HG03439 (cell line): ENCODE measurements around the gene SRRM2.

Source experiments
- ATAC-seq: cut with Tn5 transposase; IDR thresholded peaks from one replicate; pipeline ENCODE4 v1.9.1; 2021; ENCODE audit warnings: mild to moderate bottlenecking, moderate library complexity; ENCODE audit not compliant: unreplicated experiment

Gene SRRM2

DNA sequence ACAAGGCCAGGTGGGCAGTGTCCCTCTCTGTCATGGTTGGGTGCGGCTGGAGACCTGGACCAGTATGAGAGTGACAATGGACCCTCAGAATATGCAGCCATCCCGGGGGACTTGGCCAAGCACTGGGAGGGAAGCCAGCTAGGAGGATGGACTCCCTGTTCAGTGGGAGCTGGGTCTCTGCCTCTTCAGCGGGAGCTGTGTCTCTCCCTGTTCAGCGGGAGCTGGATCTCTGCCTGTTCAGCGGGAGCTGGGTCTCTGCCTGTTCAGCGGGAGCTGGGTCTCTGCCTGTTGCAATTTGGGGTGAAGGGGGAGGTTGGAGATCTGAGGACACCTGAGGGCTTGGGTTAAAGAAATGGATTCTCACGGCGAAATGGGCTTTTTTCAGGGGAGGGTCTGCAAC, 38.7 kb downstream of the SRRM2 start:
- no peak for ATAC-seq

DNA sequence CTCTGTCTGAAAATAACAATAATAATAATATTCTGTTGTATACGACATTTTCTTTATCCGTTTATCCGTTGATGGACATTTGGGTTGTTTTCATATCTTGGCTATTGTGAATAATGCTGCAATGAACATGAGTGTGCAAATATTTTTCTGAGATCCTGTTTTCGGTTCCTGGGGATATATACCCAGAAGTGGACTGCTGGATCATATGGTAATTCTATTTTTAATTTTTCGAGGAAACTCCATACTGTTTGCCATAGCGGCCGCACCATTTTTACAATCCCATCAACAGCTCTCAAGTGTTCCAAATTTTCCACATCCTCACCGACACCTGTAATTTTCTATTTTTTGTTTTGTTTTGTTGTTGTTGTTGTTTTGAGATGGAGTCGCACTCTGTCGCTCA, 40.5 kb downstream of the SRRM2 start:
- no peak for ATAC-seq

DNA sequence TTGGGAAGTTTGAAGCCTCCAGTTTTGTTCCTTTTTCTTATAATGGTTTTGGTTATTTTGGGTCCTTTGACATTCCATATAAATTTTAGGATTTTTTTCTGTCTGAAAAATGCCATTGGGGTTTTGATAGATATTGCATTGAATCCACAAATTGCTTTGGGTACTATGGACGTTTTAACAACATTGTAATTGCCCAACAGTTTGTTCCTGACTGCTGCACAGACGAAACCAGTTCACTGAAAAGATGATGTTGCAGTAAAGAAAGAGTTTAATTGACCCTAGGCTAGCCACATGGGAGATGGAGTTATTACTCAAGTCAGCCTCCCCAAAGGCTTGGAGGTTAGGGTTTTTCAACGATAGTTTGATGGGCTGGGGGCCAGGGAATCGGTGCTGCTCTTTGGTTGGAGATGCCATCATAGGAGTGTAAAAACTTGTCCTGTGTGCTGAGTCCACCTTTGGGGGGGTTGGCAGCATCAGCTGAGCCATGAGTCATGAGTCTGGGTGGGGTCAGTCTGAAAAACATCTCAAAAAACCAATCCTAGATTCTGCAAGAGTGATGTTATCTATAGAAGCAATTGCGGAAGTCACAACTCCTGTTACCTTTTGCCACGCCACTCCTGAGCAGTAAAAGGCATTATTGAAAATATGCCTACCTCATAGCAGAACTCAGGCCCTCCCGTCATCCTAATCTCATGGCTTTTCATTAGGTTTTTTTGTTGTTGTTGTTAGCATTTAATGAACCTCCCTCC, 43.1 kb downstream of the SRRM2 start:
- no peak for ATAC-seq

DNA sequence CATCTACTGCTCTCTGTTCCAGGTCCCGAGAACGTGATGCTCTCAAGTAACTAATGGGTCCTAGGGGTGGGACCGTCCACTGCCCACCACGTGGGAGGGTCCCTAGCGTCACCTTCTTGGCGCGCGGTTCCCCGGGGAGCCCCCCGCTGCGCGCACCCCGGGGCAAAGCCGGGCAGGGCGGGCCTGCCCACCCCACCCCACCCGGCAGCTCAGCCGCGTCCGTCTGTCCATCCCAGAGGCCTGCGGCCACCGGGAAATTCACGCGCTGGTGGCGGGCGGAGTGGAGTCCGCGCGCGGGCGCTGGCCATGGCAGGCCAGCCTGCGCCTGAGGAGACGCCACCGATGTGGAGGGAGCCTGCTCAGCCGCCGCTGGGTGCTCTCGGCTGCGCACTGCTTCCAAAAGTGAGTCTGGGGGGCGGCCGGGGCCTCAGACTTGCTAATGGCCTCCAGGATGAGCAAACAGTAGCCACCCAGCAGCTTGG, 46.3 kb downstream of the SRRM2 start:
- no peak for ATAC-seq

DNA sequence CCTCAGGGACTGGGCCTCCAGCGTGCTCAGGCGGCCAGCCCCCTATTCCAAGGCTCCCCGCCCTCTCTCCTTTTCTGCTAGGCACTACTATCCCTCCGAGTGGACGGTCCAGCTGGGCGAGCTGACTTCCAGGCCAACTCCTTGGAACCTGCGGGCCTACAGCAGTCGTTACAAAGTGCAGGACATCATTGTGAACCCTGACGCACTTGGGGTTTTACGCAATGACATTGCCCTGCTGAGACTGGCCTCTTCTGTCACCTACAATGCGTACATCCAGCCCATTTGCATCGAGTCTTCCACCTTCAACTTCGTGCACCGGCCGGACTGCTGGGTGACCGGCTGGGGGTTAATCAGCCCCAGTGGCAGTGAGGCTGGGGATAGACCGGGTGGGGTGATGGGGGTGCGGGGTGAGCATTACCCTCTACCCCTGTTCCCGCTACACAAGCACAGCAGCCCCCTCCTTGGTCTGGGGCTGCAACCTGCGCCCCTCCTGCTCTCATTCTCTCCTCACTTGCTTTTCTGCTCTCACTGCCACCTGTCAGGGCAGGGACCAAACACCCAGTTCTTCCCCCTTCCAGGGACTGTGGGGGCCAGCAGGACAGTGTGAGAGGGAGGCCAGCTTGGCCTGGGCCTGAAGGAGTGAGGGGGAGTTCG, 46.9 kb downstream of the SRRM2 start:
- ATAC-seq, result no peak

DNA sequence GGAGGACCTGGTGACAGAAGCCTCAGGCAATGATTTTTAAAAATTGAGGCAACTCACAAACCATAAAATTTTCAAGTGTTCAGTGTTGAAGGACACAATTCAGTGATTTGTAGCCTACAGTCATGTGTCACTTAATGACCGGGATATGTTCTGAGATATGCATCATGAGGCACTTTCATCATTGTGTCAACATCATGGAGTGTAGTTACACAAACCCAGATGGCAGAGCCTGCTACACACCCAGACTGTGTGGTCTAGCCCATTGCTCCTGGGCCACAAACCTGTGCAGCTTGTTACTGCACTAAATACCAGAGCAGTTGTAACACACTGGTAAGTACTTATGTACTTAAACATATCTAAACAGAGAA, 47.4 kb downstream of the SRRM2 start:
- ATAC-seq, result no peak

DNA sequence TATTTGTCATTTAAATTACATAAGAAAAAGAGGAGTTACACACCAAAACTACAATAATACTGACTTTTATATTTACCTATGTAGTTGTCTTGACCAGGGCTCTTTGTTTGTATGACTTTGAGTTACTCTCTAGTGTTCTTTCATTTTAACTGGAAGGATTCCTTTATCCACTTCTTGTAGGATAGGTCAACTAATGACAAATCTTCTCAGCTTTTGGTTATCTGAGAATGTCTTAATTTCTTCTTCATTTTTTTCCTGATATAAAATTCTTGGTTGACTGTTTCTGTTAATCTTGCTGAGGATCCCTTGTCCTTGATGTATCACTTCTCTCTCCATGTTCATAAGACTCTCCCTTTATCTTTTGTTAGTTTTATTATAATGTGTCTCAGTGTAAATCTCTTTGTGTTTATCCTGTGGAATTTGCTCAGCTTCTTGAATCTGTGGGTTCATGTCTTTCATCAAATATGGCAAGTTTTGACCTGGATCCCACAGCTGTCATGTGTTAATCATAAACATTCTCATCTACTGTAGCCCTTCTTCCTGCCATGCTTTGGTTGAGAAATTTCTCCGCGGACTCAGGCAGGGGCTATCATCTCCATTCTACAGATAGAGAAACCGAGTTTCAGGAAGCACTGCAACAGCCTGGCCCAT, 51.2 kb downstream of the SRRM2 start:
- ATAC-seq, result no peak

DNA sequence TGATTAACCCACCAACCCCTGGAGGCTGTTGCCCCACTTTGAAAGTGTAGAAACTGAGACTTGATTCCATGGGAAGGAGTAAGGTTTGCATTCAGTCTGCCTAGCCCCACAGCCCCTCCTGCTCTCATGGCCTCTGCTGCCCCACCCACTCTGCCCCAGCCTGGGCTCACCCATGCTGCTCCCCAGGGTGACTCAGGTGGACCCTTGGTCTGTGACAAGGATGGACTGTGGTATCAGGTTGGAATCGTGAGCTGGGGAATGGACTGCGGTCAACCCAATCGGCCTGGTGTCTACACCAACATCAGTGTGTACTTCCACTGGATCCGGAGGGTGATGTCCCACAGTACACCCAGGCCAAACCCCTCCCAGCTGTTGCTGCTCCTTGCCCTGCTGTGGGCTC, 52.3 kb downstream of the SRRM2 start:
- no peak for ATAC-seq

DNA sequence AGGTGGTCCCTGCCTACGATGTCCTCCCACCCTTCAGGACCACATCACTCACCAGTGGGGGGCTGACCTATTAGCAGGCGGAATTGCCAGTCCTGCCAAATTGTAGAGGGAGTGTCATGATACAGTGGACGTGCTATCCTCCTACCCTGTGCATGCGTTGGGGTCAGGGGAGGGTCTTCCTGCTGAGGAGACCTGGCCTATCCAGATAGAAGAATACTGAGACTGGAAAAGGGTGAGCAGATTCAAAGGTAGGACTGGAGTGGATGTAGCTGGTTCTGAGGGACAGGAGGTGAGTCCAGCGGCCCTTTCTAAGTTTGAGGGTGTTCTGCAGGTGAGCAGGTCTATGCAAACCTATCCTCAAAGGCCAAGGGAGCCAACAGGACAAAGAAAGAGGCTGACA, 53.8 kb downstream of the SRRM2 start:
- ATAC-seq, result no peak

DNA sequence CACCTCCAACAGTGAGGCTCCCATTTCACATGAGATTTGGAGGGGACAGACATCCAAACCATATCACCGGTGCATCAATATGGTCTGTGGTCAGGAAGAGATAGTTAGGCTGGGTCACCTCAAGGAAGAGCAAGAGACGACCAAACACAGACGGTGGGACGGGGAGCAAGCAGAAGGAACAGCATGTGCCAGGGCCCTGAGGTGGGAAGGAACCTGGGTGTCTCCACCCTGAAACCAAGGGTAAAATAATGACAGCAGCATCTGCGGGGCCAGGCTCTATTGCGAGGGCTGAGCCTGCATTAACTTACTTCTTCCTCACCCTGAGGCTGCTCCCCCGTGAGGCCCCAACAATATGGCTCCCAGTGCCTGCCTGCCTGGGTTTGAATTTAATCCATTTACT, 55.7 kb downstream of the SRRM2 start:
- no peak for ATAC-seq

DNA sequence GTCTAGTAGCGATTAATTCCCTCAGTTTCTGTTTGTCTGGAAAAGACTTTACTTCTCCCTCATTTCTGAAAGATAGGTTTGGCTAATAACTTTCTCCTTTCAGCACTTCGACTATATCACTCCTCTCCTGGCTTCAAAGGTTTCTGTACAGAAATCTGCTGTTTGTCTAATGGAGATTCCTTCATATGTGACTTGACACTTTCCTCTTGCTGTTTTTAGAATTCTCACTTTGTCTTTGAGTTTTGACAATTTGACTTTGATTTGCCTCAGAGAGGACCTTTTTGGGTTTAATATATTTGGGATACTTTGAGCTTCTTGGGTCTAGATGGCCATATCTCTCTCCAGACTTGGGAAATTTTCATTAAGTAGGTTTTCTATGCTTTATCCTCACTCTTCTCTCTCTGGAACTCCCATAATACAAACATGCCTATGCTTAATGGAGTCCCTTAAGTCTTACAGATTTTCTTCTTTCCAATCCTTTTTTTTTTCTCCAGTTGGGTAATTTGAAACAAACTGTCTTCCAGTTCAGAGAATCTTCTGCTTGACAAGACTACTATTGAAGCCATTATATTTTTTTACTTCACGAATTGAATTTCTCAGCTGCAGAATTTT, 56.8 kb downstream of the SRRM2 start:
- no peak for ATAC-seq

DNA sequence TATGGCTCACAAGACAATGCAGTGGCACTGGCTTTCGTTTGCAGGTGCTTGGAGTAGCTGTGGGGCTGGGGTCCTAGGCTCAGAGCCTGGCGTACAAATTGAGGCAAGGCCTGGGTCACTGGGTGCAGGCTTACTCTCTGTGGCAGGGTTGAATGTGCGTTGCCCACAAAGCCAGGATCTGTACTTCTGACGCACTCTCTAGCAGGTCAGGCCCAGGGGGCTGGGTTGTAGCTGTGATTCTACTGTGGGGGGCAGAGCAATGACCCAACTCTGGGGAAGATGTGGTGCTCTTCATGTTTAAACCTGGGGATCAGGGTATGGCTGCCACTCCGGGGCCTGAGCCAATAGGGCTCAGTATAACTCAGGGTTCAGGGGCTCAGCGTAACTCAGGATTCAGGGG, 58.2 kb downstream of the SRRM2 start:
- no peak for ATAC-seq

DNA sequence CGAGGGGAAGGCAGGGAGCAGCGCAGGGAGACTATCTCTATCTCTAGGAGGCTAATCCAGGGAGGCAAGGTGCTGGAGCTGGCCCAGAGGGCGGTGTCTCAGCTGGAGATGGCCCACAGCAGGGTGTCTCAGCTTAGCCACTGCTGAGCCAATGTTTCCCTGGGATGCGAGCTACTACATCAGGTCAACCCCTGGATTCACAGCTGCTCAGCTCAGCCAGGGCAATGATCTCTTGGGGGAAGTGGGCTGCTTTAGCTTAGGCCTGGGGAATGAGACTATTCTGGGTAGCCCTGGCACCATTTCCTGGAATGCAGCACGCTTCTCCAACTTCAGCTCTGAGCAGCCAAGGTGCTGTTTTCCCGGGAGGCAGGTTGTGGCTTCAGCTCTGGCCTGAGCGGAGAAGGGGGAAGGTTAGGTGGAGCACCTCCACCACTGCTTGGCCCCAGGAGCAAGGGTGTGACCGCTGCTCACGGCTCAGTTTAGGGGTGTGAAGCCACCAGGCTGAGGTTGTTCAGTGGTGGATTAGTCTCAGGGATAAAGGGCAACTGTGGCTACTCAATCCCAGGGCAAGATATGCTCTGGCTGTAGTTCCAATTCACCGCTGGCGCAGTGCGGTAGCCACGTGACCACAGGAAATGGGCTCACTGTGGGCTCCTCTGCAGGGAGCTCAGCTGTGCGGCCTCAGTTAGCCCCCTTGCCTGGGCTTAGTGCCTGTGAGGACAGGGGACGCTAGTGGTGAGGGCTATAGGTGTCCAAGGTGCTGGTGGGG, 59.4 kb downstream of the SRRM2 start:
- no peak for ATAC-seq

DNA sequence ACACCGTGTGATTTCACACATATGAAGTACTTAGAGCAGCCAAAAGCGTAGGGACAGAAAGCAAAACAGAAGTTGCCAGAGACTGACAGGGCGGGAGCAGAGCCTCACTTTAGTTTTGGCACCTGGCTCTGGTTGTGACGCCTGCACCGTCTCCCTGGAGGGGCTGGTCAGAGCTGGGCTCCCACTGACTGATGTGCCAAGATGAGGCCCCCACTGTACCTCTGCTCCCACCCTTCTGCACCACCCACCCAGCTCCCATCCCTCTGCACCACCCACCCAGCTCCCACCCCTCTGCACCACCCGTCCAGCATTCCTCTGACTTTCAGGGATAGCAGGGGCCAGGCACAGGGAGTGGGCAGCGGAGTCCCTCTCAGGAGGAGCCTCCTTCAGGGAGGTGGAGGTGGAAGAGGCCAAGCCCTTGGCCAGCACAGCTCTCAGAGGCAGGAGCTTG, 61.4 kb downstream of the SRRM2 start:
- no peak for ATAC-seq

DNA sequence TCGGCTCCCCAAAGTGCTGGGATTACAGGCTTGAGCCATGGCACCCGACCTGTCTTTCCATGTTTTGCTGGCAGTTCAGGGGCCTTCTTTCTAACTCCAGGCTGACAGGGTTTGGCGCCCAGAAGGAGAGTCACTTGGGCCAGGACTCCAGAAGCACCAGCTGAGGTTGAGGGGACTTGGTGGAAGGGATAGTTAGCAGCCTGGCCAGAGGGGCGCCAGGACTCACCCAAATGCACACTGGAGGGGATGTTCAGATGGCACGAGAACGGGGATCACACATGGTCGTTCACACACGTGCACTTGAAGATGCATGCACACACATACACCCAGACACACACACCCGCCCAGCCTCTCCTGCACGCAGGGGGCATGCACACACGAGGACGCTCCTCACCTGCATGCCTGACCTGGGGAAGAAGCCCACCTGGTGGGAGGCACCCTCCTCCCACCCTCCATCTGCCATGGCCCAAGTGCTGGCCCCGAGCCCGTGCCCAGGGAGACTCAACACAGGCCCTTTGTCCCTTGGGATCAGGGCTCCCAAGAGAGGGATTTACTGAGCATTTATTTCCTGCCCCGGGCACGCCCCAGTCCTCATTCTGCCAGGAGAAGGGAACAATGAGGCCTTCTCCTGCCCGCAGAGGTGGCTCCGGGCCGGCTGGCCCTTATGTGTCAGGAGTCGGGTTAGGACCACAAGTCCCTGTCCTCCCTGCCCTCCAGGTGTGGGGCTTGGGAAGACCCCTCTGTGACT, 62.3 kb downstream of the SRRM2 start:
- no peak for ATAC-seq

DNA sequence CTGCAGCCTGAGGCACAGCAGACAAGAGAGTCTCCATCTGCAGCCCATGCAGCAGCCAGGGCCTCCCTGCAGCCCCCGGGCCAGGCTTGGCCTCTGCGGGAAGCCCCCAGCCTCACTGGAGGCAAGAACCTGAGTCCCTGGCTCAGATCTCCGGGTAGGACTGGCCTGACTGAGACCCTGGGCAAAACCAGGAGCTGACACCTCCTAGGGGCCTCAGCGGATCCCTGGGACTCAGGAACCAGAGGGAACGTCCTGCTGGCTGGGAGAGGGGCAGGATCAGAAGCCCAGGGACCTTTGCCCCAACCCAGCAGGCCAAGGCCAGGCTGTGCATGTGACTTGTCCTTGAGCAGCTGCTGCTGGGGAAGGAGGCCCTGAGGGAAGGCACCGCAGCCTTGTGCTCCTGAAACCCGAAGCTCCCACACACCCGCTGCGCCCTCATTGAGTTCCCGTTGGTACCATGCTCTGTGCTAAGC, 62.9 kb downstream of the SRRM2 start:
- no peak for ATAC-seq

DNA sequence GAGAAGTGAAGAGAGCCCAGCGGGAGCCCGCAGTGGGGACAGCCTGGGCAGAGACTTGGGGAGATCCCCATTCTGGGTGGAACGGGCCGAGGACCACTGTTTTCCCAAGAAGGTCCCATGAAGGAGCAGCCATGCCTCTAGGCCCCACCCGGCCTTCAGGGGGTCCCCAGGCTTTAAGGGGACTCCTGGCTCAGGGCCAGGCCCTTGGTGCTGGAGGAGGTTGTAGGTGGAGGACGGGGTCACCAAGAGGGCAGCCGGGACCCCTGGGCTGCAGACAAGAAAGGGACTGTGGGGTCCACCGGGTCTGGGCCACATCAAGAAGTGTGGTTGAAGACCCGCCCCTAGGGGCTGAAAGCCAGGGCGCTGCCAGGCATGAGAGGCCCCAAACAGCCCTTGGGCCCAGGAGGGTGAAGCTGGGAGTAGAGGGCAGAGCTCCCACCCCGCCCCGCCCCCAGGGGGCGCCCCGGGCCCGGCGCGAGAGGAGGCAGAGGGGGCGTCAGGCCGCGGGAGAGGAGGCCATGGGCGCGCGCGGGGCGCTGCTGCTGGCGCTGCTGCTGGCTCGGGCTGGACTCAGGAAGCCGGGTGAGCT, 64.4 kb downstream of the SRRM2 start, which contains the start of gene PRSS21:
Gene PRSS21 (plus strand): TSS at position 487 of the 589 bp plus-strand sequence. CDS start 32 bp downstream, at position 519.
- no peak for ATAC-seq

DNA sequence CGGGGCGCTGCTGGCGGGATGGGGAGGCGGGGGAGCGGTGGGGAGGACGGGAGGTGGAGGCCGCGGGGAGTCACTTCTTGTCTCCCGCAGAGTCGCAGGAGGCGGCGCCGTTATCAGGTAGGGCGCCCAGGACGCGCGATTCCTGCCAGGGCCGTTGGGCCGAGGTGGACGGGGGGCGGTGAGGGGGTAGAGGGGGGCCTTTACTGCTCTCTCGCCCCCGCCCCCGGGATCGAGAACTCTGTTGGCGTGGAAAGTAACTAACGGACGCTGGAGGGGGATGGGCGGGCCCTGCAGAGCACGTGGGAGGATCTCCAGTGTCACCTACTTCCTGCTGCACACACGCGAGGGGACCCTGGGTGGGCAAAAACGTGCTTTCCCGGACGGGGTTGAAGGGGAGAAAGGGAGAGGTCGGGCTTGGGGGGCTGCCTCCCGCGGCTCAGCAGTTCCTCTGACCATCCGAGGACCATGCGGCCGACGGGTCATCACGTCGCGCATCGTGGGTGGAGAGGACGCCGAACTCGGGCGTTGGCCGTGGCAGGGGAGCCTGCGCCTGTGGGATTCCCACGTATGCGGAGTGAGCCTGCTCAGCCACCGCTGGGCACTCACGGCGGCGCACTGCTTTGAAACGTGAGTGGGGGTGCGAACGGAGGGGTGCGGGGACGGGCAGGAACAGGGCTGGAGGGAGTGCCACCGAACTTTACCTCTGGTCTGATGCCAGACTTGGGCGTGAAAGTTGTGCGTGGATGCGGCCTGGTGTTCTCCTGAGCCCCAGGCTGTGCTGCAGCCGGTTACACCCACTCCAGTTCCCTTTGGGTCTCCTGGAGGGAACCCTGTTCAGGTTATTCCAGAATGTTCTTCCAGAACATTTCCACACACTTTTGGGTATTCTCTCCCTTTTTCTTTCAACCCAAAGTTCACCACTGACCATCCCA, 65.2 kb downstream of the SRRM2 start:
- no peak for ATAC-seq
